H1 (cell line): ENCODE results near the gene HMGA1. TPM values are rescaled to one million over a fixed set of nuclear protein-coding genes. Genes with fewer than 3 reads are reported as not detected.

Experiments used
- CTCF ChIA-PET: fragments of 300-600 bp; sonication (Branson Sonifier 250); formaldehyde crosslinking; loops from one replicate; lab custom pipeline; 2021; ENCODE audit not compliant: partially characterized antibody; lab: Charles Lee
- POLR2A ChIA-PET: fragments of 300-600 bp; sonication (Branson Sonifier 250); formaldehyde crosslinking; loops from one replicate; lab custom pipeline; 2021; ENCODE audit warnings: inconsistent platforms; ENCODE audit not compliant: partially characterized antibody; lab: Charles Lee
- DNase-seq, 2 experiments: peaks; one replicate each; pipeline versions ENCODE4 v3.0.0 to v3.0.0-alpha.2; 2010 to 2022; ENCODE audit warnings: low spot score in 2 of 2, low read depth in 1 of 2, mixed read lengths in 1 of 2
- FAIRE-seq: peaks from 2 replicates; lab custom pipeline; 2011; peaks lifted over from hg19 to GRCh38; lab: Jason Lieb, UNC
- H2AFZ ChIP-seq: 2 replicates; pipeline ENCODE4 v1.8.1; 2012; ENCODE audit warnings: low read length, inconsistent platforms
- H2AK5ac ChIP-seq: 2 replicates; pipeline ENCODE4 v1.6.1; 2013; ENCODE audit warnings: low read depth, low read length
- H2BK120ac ChIP-seq: replicated peaks from 2 replicates; pipeline ENCODE3; 2013; ENCODE audit warnings: low read depth, low read length, inconsistent platforms
- H2BK12ac ChIP-seq: 2 replicates; pipeline ENCODE4 v1.6.1; 2013; ENCODE audit warnings: low read depth, low read length
- H2BK15ac ChIP-seq: 2 replicates; pipeline ENCODE4 v1.6.1; 2013; ENCODE audit warnings: low read length
- H2BK20ac ChIP-seq: 2 replicates; pipeline ENCODE4 v1.6.1; 2013; ENCODE audit warnings: low read length
- H2BK5ac ChIP-seq: 2 replicates; pipeline ENCODE4 v1.6.1; 2013; ENCODE audit warnings: low read depth, low read length
- H3K14ac ChIP-seq: 2 replicates; pipeline ENCODE4 v1.6.1; 2013; ENCODE audit warnings: inconsistent platforms; ENCODE audit not compliant: insufficient read length
- H3K18ac ChIP-seq: 2 replicates; pipeline ENCODE4 v1.6.1; 2013; ENCODE audit warnings: low read length; ENCODE audit errors: extremely low read depth
- H3K23ac ChIP-seq: 2 replicates; pipeline ENCODE4 v1.6.1; 2013; ENCODE audit warnings: inconsistent platforms; ENCODE audit not compliant: insufficient read length
- H3K23me2 ChIP-seq: 2 replicates; pipeline ENCODE4 v1.6.1; 2013; ENCODE audit warnings: low read depth, low read length
- H3K27ac ChIP-seq: 2 replicates; pipeline ENCODE4 v1.6.1; 2011; ENCODE audit warnings: low read depth, low read length, inconsistent platforms
- H3K27me3 ChIP-seq, 4 experiments: replicated peaks in 1 of 4; 1 replicate in 1 of 4; 2 replicates in 3 of 4; pipeline versions ENCODE4 v1.6.1 to v1.8.1; 2011 to 2013; ENCODE audit warnings: low read length in 3 of 4, mild to moderate bottlenecking in 3 of 4, inconsistent platforms in 2 of 4, mixed read lengths in 2 of 4, moderate library complexity in 1 of 4; ENCODE audit not compliant: control insufficient read depth in 3 of 4, insufficient read depth in 3 of 4; ENCODE audit errors: extremely low read depth in 1 of 4
- H3K36me3 ChIP-seq, 4 experiments: 2 replicates each; pipeline versions ENCODE4 v1.6.1 to v1.8.1; 2011 to 2013; ENCODE audit warnings: mild to moderate bottlenecking in 4 of 4, low read length in 3 of 4, moderate library complexity in 2 of 4, control low read depth in 1 of 4, inconsistent platforms in 1 of 4; ENCODE audit not compliant: insufficient read depth in 4 of 4, control insufficient read depth in 2 of 4
- H3K4ac ChIP-seq: replicated peaks from 2 replicates; pipeline ENCODE3; 2013; ENCODE audit warnings: low read length, low read depth, mixed read lengths, inconsistent platforms; ENCODE audit not compliant: insufficient read length
- H3K4me1 ChIP-seq, 4 experiments: replicated peaks in 1 of 4; 1 replicate in 1 of 4; 2 replicates in 3 of 4; pipeline versions ENCODE4 v1.6.1 to v1.8.1; 2011 to 2013; ENCODE audit warnings: low read length in 3 of 4, inconsistent platforms in 2 of 4, mixed read lengths in 1 of 4; ENCODE audit not compliant: insufficient read depth in 4 of 4, control insufficient read depth in 3 of 4
- H3K4me2 ChIP-seq, 2 experiments: 2 replicates each; pipeline versions ENCODE4 v1.6.1 to v1.8.1; 2011 to 2013; ENCODE audit warnings: low read depth in 2 of 2, low read length in 2 of 2, control low read depth in 1 of 2, inconsistent platforms in 1 of 2, mild to moderate bottlenecking in 1 of 2; ENCODE audit not compliant: insufficient read depth in 1 of 2
- H3K4me3 ChIP-seq, 4 experiments: fragments of 200-600, 300-600 bp in 1 of 4; sonication (generic), shearing (Covaris generic), sonication (Bioruptor Twin) in 1 of 4; 2 replicates each; pipeline versions ENCODE4 v1.5.1 to v1.8.1; 2011 to 2016; ENCODE audit warnings: low read length in 4 of 4, low read depth in 3 of 4, control low read depth in 2 of 4, inconsistent platforms in 2 of 4, mild to moderate bottlenecking in 2 of 4, mixed read lengths in 1 of 4, moderate library complexity in 1 of 4; ENCODE audit not compliant: insufficient read depth in 2 of 4; ENCODE audit errors: extremely low read depth in 1 of 4
- H3K56ac ChIP-seq: replicated peaks from 2 replicates; pipeline ENCODE3; 2013; ENCODE audit warnings: low read depth, mild to moderate bottlenecking, mixed read lengths, low read length, inconsistent platforms; ENCODE audit not compliant: insufficient read length
- H3K79me1 ChIP-seq: 2 replicates; pipeline ENCODE4 v1.6.1; 2013; ENCODE audit warnings: low read depth, low read length, control low read depth
- H3K79me2 ChIP-seq, 2 experiments: 2 replicates each; pipeline versions ENCODE4 v1.6.1 to v1.8.1; 2012 to 2013; ENCODE audit warnings: low read length in 2 of 2, mild to moderate bottlenecking in 2 of 2, inconsistent platforms in 1 of 2; ENCODE audit not compliant: insufficient read depth in 2 of 2, control insufficient read depth in 1 of 2
- H3K9ac ChIP-seq, 4 experiments: replicated peaks in 1 of 4; 1 replicate in 1 of 4; 2 replicates in 3 of 4; pipeline versions ENCODE4 v1.6.1 to v1.8.1; 2011 to 2013; ENCODE audit warnings: low read depth in 3 of 4, low read length in 3 of 4, control low read depth in 2 of 4, mild to moderate bottlenecking in 2 of 4, moderate library complexity in 2 of 4, inconsistent platforms in 1 of 4; ENCODE audit errors: extremely low read depth in 1 of 4
- H3K9me3 ChIP-seq, 2 experiments: 2 replicates each; pipeline versions ENCODE4 v1.6.1 to v1.8.1; 2012 to 2013; ENCODE audit warnings: mild to moderate bottlenecking in 2 of 2, moderate library complexity in 2 of 2, control low read depth in 1 of 2, inconsistent platforms in 1 of 2, low read depth in 1 of 2, low read length in 1 of 2, mixed read lengths in 1 of 2; ENCODE audit not compliant: insufficient read depth in 2 of 2
- H4K20me1 ChIP-seq, 2 experiments: replicated peaks in 1 of 2; 2 replicates each; pipeline versions ENCODE3 to v1.8.1; 2011 to 2013; ENCODE audit warnings: inconsistent platforms in 2 of 2, low read length in 2 of 2, mild to moderate bottlenecking in 1 of 2; ENCODE audit not compliant: insufficient read depth in 2 of 2, control insufficient read depth in 1 of 2
- H4K5ac ChIP-seq: 2 replicates; pipeline ENCODE4 v1.6.1; 2013; ENCODE audit warnings: low read length, low read depth, mixed read lengths, inconsistent platforms; ENCODE audit not compliant: insufficient read length
- H4K8ac ChIP-seq: 2 replicates; pipeline ENCODE4 v1.8.0; 2013; ENCODE audit warnings: mild to moderate bottlenecking, moderate library complexity, low read length, inconsistent platforms; ENCODE audit not compliant: insufficient read depth; ENCODE audit errors: extremely low read depth
- H4K91ac ChIP-seq: replicated peaks from 2 replicates; pipeline ENCODE3; 2013; ENCODE audit warnings: low read length, mixed read lengths, inconsistent platforms; ENCODE audit not compliant: insufficient read length
- ATF3 ChIP-seq: IDR thresholded peaks from 2 replicates; pipeline ENCODE4 v1.6.1; 2011; ENCODE audit warnings: low read depth, mild to moderate bottlenecking, low read length; ENCODE audit not compliant: insufficient read depth
- TAF7 ChIP-seq: optimal IDR thresholded peaks from 2 replicates; pipeline ENCODE3; 2011; ENCODE audit warnings: low read depth, mild to moderate bottlenecking, inconsistent platforms, low read length, moderate library complexity, borderline replicate concordance
- WGBS, 2 experiments: shearing (Covaris generic) in 1 of 2; methylation state at CpG; one replicate each; pipeline versions ENCODE4 v1.1.6 to v1.1.7; 2013 to 2015; ENCODE audit warnings: low lambda C conversion rate in 2 of 2, mixed read lengths in 2 of 2, inconsistent platforms in 1 of 2, low coverage in 1 of 2, missing lambda C conversion rate in 1 of 2; ENCODE audit not compliant: insufficient replicate concordance in 2 of 2, insufficient coverage in 1 of 2, insufficient read length in 1 of 2; ENCODE audit errors: extremely low coverage in 1 of 2, missing lambda C conversion rate in 1 of 2; 5-methylcytosine and 5-hydroxymethylcytosine counted together
- polyA plus RNA-seq, 7 experiments: library from polyadenylated mRNA; depleted of rRNA in 3 of 7; stranded (reverse) in 5 of 7; unstranded in 2 of 7; fragments of >200 nt in 5 of 7; fragments of 200-250 nt in 2 of 7; gene quantifications; 1 replicate in 5 of 7; 2 replicates in 1 of 7; 4 replicates in 1 of 7; pipeline versions ENCODE4 v1.2.1 to v1.2.3, GENCODE V29; 2011 to 2013; ENCODE audit warnings: missing spikeins in 2 of 7, mixed read lengths in 2 of 7
- total RNA-seq: library from RNA; stranded (reverse); fragmentation: NEBNext Ultra II Directional; extraction: Animal tissue kit (Norgen Biotek cat#: 25700); gene quantifications from 2 replicates; pipeline ENCODE4 v1.2.1, GENCODE V29; 2021

The HMGA1 gene
- total and polyA plus RNA-seq, 2 of the 8 experiments (the other 6 are each of a cell fraction or from before 2014, with no cell fraction given) = 1,557 to 2,636 TPM

GRCh38 chr6:34267746-34268145, 31.1 kb downstream of the HMGA1 start:
- H4K5ac ChIP-seq = no peak overlapping the region
- no peak overlapping the region for H2BK120ac ChIP-seq
- H3K23ac ChIP-seq = no peak overlapping the region
- H2BK20ac ChIP-seq = no peak overlapping the region
- no peaks in the 10 kb centered on the region for H3K79me1 ChIP-seq
- no peak overlapping the region for H2AK5ac ChIP-seq
- no peaks in the 10 kb centered on the region for H3K36me3 ChIP-seq
- H3K9ac ChIP-seq = no peak overlapping the region
- H4K91ac ChIP-seq = no peak overlapping the region
- no peaks in the 10 kb centered on the region for H4K20me1 ChIP-seq
- WGBS, 2 experiments = 100% methylated on average over 2 of the region's 2 CpGs; no CpG with 5 or more reads in 1 of the 2 experiments
- H3K4me1 ChIP-seq = no peaks in the 10 kb centered on the region
- no peak overlapping the region for H3K56ac ChIP-seq
- H3K4ac ChIP-seq = no peak overlapping the region
- DNase-seq (no peak), FAIRE-seq (no peak)
- H3K18ac ChIP-seq = no peak overlapping the region
- no peak overlapping the region for H2BK5ac ChIP-seq
- no peaks in the 10 kb centered on the region for H3K23me2 ChIP-seq
- no peaks in the 10 kb centered on the region for H3K79me2 ChIP-seq
- no peak overlapping the region for H3K14ac ChIP-seq
- ChIA-PET POLR2A (interaction anchor here (0.6 to 1.3 kb wide), 5 partner anchors 11 to 90 kb away, joined by 3 to 6 read pairs (median 3); partner anchors contain the start of gene SMIM29), CTCF (interaction anchor here (0.7 to 1.4 kb wide), 6 partner anchors 18 to 104 kb away, joined by 3 to 5 read pairs (median 4); partner anchors contain the start of gene SMIM29)
- H3K27me3 ChIP-seq = no peaks in the 10 kb centered on the region
- no peak overlapping the region for H3K4me2 ChIP-seq
- H3K4me3 ChIP-seq = no peak overlapping the region
- H3K27ac ChIP-seq = no peak overlapping the region
- no peak overlapping the region for H4K8ac ChIP-seq
- no peak overlapping the region for H2BK12ac ChIP-seq
- TF ChIP-seq TAF7 = no peak
- no peak for TF ChIP-seq ATF3
- H3K9me3 ChIP-seq = peaks cover 0 to 6% of the 10 kb centered on the region in 2 experiments; a peak in 1 of 4 replicates
- no peak overlapping the region for H2AFZ ChIP-seq
- H2BK15ac ChIP-seq = no peak overlapping the region
